ENCODE results near the gene LMNTD1.
"Not testable (repeated sequence)": the region's sequence is repeated elsewhere in the genome, so short reads cannot be mapped to it uniquely, and the experiment has no call there.

The LMNTD1 gene

DNA sequence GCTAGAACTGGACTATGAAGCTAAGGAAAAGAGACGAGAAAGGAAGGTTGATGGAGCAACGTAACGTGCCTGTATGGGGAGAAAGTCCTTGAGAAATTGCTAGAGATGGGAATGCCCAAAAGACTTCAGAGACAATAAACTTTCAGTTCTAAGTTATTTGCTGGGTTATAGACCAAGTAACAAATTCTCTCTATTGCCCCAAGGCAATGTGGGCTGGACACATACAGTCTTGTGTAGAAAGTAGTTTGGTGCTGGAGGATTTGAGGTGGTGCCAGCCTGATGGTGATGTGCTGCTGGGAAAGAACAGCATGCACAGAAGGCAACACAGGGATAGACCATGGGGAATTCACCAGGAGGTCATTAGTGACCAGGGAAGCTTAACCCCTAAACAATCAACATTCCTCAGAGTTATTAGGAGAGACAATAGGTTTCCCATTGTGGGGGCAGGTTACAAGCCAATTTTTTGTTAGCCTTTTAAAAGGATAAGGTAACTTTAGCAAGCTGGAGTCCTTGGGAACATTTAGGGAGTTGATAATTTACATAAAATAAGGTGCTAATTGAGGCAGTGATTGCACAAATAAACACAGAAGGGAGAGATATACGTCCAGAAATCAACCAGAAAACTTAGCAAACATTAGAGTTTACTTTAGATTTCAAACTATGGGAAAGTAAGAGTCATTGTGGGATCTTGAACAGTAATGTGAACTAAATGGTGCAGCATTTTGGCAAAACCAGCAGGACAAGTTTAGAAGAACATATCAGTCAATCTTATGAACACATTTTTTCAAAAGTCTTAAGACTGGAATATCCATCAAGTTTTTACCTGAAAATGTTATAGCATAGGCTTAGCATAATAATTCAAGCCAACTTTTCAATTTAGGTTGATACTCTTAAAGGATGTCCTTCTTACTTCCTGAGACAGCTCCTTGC lies 61.4 kb downstream of the LMNTD1 start:
- no peak for DNase-seq (ENCODE audit: low read depth in 3 of 3, low spot score in 1 of 3)

DNA sequence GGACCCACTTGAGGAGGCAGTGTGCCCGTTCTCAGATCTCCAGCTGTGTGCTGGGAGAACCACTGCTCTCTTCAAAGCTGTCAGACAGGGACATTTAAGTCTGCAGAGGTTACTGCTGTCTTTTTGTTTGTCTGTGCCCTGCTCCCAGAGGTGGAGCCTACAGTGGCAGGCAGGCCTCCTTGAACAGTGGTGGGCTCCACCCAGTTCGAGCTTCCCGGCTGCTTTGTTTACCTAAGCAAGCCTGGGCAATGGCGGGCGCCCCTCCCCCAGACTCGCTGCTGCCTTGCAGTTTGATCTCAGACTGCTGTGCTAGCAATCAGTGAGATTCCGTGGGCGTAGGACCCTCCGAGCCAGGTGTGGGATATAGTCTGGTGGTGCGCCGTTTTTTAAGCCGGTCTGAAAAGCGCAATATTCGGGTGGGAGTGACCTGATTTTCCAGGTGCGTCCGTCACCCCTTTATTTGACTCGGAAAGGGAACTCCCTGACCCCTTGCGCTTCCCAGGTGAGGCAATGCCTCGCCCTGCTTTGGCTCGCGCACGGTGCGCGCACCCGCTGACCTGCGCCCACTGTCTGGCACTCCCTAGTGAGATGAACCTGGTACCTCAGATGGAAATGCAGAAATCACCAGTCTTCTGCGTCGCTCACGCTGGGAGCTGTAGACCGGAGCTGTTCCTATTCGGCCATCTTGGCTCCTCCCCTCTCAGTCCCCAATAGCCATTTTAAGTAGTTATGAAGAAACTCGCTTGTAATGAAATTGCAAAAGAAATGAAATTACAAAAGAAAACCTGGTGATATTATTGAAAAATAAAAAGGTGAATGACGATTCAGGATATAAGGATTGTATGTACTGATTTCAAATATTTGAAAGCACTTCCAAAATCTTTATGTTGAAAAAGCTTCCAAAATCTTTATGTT lies 63.9 kb downstream of the LMNTD1 start:
- not testable (repeated sequence) for DNase-seq (ENCODE audit: low read depth in 3 of 3, low spot score in 1 of 3)

DNA sequence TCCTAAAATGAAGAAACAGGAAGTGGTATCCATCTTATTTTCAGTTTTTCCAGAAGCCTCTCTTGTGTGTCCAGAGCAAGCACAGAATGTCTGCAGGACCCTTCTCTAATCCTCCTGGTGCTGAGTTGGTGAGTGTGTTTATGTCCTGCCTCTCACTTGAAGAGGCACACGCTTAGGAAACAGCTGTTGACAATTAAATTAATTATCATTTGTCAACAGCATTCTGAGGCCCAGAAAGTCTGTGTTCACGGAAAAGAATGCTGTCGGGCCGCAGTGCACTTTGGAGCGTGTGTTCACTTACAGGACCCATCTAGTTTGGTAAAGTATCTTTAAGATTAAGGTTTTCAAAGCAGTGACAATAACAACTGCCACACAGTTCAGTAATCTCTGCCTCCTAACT lies 70.5 kb downstream of the LMNTD1 start:
- DNase-seq (ENCODE audit: low read depth in 3 of 3, low spot score in 1 of 3): no peak

DNA sequence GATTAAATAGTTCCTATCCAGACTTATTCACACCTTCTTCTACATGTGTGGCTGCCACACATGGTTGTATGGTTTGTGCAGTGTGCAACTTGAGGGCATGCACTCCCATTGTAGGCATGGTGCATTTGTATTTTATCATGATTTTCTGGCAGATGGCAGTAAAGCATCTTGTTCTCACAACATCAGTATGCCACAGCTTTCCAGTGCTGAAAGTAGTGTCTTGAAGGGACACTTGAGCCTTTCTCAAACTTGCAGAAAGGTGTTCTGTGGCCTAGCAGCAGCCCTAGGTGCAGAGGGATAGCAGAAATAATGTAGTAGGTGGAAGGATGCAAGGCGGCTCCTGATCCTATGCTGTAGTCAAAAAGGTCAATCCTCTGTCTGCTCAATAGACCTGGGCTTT lies 72.9 kb downstream of the LMNTD1 start:
- no peak for DNase-seq (ENCODE audit: low read depth in 3 of 3, low spot score in 1 of 3)

DNA sequence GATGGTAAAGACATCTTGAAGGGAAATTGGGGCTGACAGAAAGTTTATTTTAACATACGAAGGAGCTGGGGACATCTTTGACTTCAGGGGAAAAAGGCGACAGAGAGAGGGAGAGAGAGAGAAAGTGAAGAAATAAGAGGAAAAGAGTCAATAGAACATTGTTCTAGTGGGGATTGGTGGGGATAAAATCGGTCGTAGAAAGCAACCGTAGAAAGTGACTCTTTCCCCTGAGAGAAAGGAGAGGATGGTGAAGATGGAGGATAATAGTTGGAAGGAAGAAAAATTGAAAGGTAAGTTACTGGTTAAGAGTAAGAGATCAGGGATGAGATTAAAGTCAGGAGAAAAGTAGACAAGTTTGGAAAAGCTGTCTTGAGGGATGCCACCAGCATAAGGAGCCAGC lies 75.9 kb downstream of the LMNTD1 start:
- no peak for DNase-seq (ENCODE audit: low read depth in 3 of 3, low spot score in 1 of 3)

DNA sequence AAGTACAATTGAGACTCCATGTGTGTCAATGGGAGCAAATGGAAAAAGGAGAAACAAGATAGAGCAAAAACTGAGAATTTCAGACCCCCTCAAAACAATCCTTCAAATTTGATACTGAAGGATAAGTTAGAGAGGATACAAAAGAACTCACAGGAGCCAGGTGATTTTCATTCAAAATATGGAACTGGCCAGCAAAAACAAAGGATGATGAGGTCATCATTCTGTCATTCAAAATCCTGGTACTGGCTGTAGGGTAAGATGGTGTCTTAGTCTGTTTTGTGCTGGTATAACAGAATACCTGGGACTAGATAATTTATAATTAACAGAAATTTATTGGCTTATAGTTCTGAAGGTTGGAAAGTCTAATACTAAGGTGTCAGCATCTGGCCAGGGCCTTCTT lies 80.6 kb downstream of the LMNTD1 start:
- no peak for DNase-seq (ENCODE audit: low read depth in 3 of 3, low spot score in 1 of 3)

DNA sequence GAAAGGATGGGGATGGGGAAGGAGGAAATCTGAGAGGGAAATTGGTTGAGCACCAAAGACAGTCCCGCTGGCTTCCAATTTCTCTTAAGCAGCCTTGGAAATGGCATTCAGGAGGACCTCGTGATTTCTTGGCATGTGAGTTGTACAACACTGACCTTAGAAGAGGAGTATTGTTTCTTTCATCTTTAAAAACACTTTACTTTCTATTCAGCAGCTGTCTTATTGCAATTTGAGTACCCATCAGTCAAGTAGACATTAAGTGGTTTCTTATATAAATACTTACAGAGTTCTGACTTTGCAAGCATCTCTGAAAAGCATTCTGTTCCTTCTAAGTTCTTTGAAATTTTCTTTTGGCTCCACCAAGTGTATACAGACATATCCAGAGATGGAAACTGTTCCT lies 83.2 kb downstream of the LMNTD1 start:
- DNase-seq (ENCODE audit: low read depth in 3 of 3, low spot score in 1 of 3): no peak

DNA sequence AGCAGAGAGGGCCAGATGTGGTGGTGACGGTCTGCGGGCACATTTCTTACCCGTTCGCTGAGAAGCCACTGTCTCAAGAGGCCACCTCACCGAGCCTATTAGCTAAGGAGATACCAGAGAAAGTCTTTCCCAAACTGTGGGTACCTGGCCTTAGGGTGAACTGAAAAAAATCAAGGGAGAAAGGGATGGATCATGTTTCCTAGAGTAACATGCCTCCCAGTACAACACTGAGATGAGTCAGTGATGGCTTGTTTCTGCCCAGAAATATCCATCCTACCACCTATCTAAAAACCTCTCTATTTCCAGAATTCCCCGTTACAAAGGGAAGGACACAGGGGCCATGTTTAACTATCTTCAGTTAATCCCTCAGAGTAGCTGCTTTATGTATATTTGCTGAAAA lies 83.7 kb downstream of the LMNTD1 start:
- DNase-seq (ENCODE audit: low read depth in 3 of 3, low spot score in 1 of 3): no peak

DNA sequence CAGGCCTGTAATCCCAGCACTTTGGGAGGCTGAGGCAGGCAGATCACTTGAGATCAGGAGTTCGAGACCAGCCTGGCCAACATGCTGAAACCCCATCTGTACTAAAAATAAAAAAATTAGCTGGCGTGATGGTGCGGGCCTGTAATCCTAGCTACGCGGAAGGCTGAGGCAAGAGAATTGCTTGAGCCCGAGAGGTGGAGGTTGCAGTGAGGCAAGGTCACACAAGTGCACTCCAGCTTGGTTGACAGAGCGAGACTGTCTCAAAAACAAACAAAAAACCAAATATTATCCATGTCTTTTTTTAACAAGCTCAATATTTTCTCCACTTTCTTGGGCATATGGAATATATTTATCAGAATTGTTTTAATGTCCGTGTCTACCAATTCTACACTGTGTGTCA lies 89.6 kb downstream of the LMNTD1 start:
- no peak for DNase-seq (ENCODE audit: low read depth in 3 of 3, low spot score in 1 of 3)

DNA sequence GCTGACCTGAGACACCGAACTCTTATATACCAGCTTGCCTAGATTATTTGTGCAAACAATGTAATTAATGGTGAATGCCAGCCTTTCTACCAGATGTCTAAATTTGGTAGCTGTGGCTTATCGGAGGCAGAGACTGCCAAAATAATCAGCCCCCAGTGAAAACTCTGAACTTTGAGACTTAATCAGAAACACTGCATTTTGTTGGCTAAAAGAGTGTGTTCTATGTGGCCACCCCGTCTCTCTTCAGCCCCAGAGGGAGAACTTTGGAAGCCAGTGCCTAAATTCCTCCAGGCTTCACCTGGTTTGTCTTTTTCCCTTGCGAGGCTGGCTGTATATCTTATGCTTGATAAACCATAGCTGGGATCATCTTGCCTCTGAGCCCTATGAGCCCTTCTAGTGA lies 90.1 kb downstream of the LMNTD1 start:
- no peak for DNase-seq (ENCODE audit: low read depth in 3 of 3, low spot score in 1 of 3)

DNA sequence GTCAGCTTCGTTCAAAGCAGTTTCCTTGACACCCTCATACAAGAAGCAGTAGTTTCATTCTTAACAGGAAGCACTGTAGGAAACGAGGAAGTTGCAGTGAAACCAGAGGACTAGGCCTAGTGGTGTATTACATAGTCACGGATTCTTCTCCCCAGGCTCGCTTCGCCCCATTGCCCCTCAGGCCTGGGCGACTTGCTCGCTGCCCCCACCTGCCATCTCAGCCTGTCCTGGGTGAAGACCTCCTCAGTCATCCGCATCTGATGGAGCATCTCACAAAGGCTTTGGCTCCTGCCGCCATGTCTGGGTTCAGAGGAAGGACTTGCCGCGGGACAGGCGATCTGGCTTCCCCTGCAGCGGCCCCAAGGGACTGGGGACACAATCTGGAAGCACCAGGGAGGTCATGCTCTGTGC lies 93.5 kb downstream of the LMNTD1 start:
- no peak for DNase-seq (ENCODE audit: low read depth in 3 of 3, low spot score in 1 of 3)

DNA sequence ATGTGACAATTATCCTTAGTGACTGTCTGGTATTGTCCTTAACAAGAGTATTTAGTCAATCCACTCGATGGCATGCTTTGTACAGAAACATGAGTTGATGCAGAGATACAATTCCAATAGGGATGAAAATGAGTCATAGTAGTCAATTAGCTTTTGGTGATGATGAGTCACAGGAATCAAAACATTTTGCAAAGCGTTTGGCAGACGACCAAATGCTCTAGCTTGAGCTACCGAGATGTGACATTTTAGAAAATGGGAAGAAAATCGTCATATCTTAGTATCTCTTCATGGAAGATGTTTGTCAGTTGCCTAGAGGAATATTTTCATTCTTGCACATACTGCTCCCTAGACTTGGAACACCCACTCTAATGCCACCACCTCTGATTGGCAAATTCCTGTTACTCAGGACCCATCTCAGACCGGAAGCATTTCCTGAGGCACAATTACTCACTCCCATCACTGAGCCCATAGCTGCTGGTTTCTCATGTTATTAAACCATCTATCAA lies 95.0 kb downstream of the LMNTD1 start:
- no peak for DNase-seq (ENCODE audit: low read depth in 3 of 3, low spot score in 1 of 3)

DNA sequence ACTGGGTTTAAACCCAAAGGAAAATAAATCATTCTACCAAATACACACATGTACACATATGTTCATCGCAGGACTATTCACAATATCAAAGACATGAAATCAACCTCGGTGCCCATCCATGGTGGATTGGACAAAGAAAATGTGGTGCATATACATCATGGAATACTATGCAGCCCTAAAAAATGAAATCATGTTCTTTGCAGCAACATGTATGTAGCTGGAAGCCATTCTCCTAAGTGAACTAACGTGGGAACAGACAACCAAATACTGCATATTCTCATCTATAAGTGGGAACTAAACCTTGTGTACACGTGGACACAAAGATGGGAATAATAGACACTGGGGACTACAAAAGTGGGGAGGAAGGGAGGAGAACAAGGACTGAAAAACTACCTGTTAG lies 96.6 kb downstream of the LMNTD1 start:
- no peak for DNase-seq (ENCODE audit: low read depth in 3 of 3, low spot score in 1 of 3)

DNA sequence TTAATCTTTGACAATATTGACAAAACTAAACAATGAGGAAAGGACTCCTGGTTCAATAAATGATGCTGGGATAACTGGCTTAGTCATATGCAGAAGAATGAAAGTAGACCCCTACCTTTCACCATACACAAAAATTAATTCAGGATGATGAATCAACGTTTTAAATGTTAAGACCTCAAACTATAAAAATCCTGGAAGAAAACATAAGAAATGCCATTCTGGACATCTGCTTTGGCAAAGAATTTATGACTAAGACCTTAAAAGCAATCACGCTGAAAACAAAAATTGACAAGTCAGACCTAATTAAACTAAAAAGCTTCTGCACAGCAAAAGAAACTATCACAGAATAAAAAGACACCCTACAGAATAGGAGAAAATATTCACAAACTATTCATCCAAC lies 97.4 kb downstream of the LMNTD1 start:
- DNase-seq (ENCODE audit: low read depth in 3 of 3, low spot score in 1 of 3): no peak

DNA sequence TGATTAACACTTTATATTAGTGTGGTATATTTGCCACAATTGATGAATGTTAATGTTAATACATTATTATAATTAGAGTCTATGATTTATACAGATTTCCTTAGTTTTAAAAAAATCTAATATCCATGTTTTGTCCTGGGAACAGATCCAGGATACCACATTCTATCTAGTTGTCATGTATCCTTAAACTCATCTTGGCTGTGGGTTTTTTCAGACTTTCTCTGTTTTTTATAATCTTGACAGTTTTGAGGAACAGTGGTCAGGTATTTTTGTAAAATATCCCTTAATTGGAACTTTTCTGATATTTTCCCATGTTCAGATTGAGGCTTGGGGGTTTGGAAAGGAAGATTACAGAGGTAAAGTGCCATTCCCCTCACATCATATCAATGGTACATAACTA lies 104.1 kb downstream of the LMNTD1 start:
- no peak for DNase-seq (ENCODE audit: low read depth in 3 of 3, low spot score in 1 of 3)

DNA sequence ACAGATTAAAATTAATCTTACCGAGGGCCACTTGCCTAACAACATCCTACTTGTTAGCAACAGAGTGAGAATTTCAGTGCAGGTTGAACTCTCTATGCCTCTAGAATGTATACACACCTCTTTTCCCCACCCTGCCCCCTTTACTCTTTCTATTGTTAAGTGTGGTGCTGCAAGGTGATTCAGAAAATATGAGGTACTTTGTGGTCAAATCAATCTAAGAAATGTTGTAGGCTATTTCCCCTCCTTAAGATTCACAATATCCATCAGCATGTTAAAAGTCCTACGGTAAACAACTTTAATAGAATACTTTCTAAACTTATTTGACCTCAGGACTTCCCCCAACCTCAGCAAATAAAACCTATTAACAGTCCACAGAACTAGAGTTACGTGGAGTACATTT lies 106.0 kb downstream of the LMNTD1 start:
- no peak for DNase-seq (ENCODE audit: low read depth in 3 of 3, low spot score in 1 of 3)

DNA sequence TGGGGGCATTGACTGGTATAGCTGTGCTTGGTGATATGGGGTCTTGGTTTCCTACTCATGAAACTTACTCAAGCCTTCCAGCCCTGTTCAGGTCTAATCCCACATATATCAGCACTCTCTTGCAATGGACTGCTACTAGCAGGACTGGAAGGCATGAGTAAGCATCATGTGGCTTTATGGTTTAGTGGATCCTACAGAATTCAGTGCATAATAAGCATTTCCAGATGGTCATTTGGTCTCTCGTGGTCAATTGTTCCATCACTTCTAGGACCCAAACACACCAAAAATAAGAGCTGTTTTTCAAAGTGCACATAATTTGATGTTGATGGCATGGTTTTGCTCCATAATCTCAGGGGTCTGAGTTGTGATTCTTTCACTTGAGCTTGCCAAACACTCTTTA lies 114.4 kb downstream of the LMNTD1 start:
- DNase-seq (ENCODE audit: low read depth in 3 of 3, low spot score in 1 of 3): no peak

DNA sequence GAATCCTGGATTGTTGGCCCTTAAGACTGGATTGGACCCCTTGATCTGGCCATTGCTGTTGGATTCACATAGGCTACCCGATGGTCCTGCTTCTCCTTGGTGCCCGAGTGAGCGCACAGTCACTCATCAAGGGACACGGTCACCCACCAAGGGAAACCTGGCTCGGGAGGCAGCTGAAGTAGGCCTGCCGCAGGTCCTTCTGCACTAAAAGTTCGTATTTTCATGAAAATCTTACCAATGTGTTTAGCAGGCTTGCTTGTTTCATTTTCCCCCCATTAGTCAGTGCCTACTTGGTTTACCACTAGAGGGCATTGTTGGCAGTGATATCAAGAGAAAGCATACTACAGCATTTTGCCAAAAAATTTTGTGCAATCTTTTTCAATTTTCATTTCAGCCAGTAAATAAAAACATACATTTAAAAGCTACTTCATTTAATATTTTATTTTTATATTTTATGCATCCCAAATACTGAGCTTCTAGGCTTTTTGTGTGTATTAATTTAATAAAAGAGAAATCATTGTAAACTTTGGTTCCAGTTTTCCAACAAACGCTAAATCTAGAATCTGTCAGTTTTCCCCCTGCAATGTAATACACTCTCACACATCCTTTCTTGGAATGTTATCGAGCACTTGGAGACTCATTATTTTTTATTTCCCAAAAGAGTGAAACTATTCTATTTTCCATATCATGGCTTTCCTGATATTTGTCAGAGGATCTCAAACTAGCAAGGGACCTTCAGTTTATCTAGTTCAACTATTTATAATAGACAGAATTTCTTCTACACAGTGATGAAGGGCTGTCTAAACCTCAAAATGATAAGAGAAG lies 116.7 kb downstream of the LMNTD1 start:
- DNase-seq (ENCODE audit: low read depth in 3 of 3, low spot score in 1 of 3): no peak

DNA sequence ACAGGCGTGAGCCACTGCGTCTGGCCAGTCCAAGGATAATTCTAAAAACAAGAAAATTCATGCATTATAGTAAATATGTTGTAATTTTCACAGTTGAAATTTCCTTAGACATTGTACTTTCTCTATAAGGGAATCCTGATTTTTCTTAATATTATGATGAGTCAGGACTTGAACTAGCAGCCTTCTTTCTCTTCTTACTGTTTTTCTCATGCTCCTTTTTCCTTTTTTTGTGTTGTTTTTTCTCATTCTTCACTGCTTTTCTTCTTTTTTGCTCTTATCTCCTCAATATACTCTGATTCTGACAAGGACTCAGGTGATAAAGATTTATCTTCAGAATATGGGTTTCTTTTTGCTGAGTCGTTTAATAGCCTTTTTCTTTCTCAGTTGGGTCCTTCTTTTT lies 117.7 kb downstream of the LMNTD1 start:
- DNase-seq (ENCODE audit: low read depth in 3 of 3, low spot score in 1 of 3): no peak

DNA sequence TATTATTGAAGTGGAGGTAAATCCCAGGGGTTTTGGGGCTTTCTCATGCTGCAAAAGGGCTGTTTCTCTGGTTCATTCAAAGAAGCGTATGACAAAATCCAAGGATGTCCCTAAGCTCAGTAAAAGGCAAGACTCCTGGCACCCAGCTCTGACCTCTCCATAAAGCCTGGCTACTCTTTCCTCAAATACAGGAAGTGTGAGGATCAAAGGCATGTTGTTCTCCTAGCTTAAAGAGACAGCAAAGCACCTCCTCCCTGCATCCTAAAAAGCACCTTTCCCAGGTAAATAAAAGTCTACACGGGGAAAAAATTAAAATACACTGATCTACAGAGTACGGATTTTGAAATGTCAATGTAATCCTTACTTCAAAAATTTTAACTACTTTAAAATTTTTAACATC lies 118.6 kb downstream of the LMNTD1 start:
- DNase-seq (ENCODE audit: low read depth in 3 of 3, low spot score in 1 of 3): no peak
